CD4-positive, alpha-beta T cell treated with Interleukin-6 at 100 ng/mL for 8 hours (primary cell): ENCODE results near the gene VMO1.

Experiments used
- DNase-seq: peaks from one replicate; pipeline ENCODE4 v3.0.0-alpha.2; 2020; ENCODE audit warnings: mixed read lengths, low spot score

Gene VMO1

DNA sequence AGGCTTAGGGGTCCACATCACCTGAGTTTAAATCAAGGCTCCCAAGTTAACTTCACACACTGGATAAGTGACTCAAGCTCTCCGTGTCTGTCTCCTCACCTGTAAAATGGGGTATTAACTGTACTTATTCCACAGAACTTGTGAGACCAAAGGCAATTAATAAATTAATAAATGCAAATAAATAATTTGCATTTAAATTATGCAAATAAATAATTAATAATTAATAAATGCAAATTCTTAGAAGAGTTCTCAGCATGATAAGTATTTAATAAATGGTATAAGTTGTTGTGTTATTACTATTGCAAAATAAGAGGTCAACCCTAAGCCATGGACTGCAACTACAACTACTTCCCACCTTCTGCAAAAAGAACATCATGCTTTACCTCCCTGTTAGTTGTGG, 32.8 kb downstream of the VMO1 start:
- no peak for DNase-seq

DNA sequence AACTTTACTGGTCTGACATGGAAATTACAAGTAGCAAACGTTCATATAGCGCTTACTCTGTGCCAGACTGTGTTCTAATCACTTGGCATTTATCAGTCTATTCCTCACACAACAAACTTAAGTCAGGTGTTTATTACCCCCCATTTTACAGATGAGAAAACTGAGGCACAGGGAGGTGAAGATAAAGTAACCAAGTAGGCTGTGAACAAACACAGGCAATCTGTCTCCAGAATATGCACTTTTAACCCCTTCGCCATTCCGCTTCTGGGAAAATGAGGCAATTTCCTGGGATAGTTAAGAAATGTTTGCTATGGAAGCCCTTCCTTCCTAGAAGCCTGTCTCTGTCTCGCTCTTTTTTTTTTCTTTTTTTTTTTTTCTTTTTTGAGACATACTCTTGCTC, 34.2 kb downstream of the VMO1 start:
- no peak for DNase-seq

DNA sequence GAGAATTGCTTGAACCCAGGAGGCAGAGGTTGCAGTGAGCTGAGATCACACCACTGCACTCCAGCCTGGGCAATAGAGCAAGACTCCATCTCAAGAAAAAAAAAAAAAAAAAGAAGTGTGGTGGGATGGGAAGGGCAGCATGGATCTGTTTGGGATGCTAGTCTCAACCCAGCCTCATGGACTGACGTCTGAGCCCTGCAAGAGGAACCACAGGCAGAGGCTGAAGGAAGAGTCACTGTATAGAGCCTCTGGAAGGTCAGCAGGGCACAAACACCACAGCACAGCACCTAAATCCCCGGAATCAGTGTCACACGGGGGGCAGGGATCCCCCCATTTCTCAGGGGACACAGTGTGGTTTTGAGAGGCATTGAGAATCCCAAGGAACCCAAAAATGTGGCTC, 35.6 kb downstream of the VMO1 start:
- no peak for DNase-seq

DNA sequence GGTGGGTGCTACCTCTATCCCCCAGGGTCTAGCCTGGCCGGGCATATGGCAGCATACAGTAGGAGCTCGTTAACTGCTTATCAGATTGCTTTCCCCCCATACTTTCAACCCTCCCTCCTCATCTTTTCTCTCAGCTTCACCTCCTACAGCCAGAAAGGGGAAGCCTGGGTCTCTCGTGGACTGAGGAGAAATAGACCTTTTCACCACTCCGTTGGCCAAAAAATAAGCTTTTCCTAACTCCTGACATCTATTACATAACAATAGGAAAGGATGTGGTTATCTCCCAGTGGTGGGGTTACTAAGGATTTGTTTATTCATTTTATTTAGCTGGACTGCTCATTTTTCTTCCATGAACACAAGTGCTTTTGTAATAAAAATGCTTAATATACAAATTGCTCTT, 37.5 kb downstream of the VMO1 start:
- no peak for DNase-seq

DNA sequence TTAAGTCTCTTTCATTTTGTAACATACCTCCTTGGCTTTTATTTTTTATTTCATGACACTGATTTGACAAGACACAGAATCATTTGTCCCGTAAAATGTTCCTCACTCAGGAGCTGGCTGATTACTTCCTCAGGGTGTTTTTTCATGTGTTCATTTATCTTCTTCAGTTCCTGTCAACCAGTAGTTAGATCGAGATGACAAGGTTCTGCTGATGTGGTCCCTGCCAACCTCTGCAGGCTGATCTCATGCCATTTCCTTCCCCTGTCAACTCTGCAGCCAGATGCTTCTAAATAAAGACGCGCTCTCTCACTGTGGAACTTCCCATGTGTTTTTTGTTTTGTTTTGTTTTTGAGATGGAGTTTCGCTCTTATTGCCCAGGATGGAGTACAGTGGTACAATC, 38.3 kb downstream of the VMO1 start:
- peak; percentile 51 for DNase-seq

DNA sequence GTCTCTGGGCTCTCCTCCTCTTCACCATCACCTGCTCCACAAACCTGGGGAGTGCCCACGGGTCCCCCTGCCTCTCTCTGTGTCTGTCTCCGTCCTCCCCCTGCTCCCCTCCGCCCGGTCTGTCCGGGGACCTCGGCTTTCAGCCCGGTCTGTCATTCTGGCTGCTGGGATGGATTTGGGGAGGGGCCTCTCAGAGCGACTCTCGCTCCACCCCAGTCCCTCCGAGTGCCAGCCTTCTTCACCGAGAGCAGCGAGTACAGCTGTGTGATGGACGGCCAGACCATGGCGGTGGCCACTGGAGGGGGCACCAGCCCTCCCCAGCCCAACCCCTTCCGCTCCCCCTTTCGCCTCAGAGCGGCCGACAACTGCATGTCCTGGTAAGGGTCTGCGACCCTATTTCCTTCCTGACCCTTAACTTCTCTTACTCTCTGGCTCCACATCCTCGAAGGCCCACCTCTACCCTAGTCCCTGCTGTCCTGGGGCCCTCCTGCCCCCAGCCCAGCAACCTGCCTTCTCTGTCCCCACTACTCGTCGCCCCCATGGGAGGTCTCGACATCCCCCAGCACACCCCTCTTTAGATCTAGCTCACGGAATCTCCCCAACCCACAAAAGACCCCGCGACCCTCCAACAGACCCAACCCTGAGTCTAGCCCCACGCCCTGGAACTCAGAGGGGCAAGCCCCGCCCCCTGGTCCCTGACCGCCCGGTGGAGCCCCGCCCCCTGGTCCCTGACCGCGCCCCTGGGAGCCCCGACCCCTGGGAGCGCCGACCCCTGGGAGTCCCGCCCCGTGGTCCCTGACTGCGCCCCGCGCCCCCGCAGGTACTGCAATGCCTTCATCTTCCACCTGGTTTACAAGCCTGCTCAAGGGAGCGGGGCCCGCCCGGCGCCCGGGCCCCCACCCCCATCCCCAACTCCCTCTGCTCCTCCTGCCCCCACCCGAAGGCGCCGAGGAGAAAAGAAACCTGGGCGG, 40.9 kb downstream of the VMO1 start:
- DNase-seq = no peak

DNA sequence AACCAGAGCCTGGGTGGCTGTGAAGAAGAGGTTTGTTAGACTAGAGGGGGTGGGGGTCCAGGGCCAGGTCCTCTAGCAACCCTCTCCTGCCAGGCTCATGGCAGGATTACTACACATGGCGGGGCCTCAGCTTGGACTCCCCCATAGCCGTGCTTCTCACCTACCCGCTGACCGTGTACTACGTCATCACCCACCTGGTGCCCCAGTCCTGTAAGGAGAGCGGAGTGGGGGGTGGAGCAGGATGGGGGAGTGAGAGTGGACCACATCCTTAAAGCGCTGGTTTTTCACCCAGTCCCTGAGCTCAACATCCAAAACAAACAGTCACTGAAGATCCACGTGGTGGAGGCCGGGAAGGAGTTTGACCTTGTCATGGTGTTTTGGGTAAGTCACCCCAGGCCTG, 42.3 kb downstream of the VMO1 start:
- no peak for DNase-seq

DNA sequence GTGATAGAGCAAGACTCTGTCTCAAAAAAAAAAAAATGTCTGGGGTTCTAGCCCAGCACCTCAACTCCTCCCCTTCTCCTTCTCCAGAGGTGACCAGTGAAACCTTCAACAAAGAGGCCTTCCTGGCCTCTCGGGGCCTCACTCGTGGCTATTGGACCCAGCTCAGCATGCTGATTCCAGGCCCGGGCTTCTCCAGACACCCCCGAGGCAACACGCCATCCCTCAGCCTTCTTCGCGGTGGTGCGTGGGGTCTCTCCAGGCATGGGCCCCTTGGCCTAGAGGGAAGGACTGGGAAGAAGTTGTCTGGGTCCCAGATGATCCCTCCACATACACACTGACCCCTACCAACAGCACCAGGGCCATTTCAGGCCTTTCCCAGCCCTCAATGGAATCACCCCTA, 42.9 kb downstream of the VMO1 start:
- no peak for DNase-seq

DNA sequence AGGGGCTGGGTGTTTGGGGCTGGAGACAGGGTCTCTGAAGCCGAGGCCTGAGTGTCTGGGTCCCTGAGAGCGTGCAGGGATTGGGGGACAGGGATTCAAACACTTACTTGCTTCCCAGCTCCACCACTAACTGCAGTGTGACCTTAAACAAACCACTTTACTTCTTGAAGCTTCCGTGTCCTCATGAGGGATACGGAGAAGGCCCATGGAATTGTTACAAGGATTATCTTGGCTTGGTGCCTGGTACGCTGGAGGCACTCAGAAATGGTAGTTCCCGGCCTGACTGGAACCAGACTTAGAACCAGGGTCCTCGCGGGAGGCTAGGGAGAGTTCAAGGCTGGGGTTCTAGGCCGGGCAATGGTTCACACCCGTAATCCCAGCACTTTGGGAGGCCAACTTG, 43.5 kb downstream of the VMO1 start:
- no peak for DNase-seq

DNA sequence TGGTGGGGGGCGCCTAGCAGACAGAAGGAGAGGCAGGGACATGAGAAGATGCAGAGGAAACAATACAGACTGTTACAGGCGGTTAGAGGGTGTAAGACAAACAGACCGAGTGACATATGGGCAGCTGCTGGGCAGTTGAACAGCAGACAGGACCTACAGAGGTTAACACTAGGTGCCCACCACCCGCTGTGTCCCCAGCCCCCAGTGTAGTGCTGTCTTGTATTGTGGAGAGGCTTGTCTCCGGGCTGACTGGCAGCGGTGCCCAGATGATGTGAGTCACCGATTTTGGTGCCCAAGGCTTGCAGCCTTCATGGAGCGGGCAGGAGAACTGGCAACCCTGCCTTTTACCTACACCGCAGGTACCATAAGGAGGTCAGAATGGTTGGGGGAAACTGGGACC, 44.0 kb downstream of the VMO1 start:
- no peak for DNase-seq

DNA sequence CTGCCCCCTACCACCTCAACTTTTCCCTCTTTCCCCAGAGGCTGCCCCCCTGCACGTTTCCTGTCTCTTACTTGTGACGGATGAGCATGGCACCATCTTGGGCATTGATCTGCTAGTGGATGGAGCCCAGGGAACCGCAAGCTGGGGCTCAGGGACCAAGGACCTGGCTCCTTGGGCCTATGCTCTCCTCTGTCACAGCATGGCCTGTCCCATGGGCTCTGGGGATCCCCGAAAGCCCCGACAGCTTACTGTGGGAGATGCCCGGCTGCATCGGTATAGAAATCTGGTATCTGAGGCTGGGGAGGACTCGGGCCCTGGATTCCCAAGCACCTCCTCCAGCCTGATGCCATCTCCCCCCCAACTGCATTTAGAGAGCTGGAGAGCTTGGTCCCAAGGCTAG, 44.6 kb downstream of the VMO1 start:
- DNase-seq = no peak

DNA sequence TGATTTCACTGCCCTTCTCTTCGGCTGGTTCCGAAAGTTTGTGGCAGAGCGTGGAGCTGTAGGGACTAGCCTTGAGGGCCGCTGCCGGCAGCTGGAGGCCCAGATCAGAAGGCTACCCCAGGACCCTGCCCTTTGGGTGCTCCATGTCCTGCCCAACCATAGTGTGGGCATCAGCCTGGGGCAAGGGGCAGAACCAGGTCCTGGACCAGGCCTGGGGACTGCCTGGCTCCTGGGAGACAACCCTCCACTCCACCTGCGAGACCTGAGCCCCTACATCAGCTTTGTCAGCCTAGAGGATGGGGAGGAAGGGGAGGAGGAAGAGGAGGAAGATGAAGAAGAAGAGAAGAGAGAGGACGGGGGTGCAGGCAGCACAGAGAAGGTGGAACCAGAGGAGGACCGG, 45.6 kb downstream of the VMO1 start:
- DNase-seq = no peak

DNA sequence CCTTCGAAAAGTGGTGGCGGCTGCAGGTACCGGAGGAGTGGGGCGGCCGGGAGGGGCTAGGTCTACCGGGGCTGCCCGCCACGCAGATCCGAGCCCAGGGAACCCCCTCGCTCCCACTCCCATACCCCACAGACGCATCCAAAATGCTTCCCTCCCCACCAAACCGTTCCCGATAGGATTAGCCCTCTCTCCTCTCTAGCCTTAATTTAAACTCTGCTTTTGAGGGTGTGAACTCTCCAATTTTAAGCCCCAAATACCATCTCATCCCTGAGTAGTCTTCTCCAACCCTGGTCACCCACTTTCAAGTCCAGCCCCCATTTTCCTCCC, 46.2 kb downstream of the VMO1 start:
- DNase-seq = no peak

DNA sequence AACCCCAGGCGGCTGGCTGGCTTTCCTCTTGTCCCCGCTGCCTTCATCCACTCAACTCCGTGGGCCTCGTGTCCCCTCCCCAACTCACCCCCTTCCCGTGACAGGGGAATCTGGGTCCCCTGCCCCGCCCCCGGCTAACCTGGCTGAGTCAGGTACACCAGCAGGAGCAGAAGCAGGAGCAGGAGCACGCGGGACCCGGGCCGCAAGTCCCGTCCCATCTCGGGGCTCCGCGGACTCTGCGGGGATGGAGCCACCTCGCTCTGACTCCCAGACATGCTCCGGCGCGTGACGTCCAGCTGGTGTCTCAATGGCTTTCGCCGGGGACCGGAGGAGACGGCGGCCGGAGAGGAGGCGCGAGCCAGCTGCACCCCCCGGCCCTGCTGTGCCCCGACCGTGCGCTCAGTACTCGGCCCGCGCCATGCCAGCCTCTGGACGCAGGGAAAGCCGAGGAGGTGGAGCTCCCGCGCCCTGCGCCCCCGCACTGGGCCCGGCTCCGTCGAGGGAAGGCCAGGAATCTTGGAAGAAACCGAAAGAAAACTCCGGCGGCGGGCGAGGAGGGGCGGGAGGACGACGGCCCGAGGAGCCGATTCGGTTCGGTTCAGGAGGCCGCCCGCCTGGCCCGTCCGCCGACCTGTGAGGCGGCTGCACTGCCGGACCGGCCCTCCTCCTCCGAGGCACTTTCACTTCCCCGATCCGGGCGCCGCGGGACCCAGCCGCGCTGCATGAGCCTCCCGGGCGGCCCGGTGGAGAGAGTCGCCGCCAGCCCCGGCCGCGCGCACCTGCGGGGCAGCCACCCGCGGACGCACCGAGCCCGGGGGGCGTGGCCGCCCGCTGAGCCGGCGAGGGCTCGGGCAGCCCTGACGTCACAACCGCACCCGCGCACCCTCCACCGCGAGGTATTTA, 46.8 kb downstream of the VMO1 start, which contains the start of the genes CXCL16 and ZMYND15:
Gene CXCL16 (minus strand): TSS at position 807 of the 903 bp plus-strand sequence. CDS start 589 bp downstream, at position 218.
Gene ZMYND15 (plus strand): TSS at position 712 of the 903 bp plus-strand sequence. CDS start 716 bp downstream, outside the sequence.
- peak; percentile 43 for DNase-seq

DNA sequence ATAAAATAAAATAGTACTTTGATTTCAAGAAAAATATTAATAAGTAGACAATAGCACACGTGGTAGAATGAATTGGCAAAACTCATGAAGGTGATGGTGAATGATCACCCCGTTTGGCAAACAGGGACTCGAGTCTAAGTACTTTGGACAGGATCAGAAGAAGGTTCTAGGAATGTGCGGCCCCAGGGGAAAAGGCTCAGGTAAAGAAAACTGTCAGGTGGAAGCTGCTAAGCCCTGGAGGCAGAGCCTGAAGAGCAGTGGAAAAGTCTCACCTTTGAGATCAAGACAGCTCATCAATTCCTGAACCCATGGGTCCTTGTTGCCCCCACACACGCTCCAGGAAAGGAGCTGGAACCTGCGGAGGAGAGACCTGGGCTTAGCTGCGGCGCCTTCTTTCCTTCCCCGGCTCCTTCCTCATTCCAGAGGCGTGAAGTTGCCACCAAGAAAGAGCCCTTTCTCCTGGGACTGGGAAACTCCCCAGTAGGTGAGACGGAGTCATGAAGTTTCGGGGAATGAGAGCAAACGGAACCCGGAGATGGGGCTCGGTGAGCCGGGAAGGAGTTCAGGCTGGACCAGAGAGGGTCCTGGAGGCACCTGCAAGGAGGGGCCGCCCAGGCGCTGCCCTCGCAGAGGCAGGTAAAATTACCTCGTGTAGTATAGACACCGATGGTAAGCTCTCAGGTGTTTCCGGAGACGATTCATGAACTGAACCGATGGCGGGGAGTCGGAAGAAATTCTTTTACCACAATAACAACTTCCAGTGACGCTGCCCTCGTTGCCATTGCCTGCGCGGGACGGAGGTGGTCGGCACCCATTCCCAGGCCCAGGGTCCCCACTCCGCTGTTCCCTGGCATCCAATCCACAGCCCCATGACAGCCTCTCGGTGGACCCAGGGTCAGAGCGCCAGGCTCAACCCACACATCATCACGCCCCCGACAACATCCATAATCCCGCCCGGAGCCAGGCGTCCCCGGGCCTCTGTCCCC, 47.7 kb downstream of the VMO1 start:
- peak; percentile 31 for DNase-seq

DNA sequence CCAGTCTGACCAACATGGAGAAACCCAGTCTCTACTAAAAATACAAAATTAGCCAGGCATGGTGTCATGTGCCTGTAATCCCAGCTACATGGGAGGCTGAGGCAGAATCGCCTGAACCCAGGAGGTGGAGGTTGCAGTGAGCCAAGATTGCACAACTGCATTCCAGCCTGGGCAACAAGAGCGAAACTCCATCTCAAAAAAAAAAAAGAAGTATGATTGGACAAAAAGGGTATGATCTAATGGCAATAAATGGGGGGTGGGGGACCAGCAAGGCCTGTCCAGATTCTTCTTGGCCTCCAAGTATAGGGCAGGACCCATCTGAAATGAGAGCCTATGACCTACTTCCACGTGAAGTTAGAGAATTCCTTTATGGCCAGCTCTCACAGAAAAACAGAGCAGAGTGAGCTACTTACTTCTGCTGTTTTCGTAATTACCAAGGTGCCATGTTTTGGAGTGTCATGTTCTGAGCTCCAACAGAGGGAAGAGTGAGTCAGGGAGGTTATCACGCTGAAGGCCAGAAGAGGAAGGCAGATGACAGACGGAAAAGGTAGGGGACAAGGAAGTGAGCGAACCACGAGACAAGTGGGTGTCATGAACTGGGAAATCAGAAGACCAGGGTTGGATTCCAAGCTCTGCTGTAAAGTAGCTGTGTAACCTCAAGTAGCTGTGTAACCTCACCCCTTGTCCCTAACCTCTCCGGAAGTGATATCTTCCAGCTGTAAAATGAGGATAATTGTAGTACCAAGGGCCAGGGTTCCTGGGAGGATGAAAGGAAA, 50.1 kb downstream of the VMO1 start:
- DNase-seq = no peak
